ENCODE measurements around the gene PSG5.
"Not testable (repeated sequence)": the region's sequence is repeated elsewhere in the genome, so short reads cannot be mapped to it uniquely, and the experiment has no call there.

The PSG5 gene

GRCh38 chr19:43207991-43208390, 21.7 kb upstream of the PSG5 start:
- Mint-ChIP-seq H3K9me3 (peaks cover 53% of the 10 kb centered on the region), H3K4me1 (no peaks in the 10 kb centered on the region), H3K4me3 (no peak overlapping the region)

GRCh38 chr19:43207174-43207573, 20.8 kb upstream of the PSG5 start:
- not testable (repeated sequence) for H3K27ac Mint-ChIP-seq; H3K4me3 Mint-ChIP-seq; H3K27me3 Mint-ChIP-seq (ENCODE audit: low read depth, poor library complexity); H3K4me1 Mint-ChIP-seq; DNase-seq; H3K36me3 Mint-ChIP-seq (ENCODE audit: low read depth)
- peaks cover 53% of the 10 kb centered on the region for H3K9me3 Mint-ChIP-seq

More at GRCh38 chr19:43207991-43208390, 21.7 kb upstream of the PSG5 start:
- DNase-seq: no peak
- TF ChIP-seq CTCF (IDR thresholded peaks at IDR 0.05): no peak
- Mint-ChIP-seq H3K36me3 (ENCODE audit: low read depth) (no peaks in the 10 kb centered on the region), H3K27me3 (ENCODE audit: low read depth, poor library complexity) (no peaks in the 10 kb centered on the region), H3K27ac (no peak overlapping the region)

- H3K27me3 Mint-ChIP-seq (ENCODE audit: low read depth, poor library complexity); H3K4me3 Mint-ChIP-seq; H3K36me3 Mint-ChIP-seq (ENCODE audit: low read depth); H3K4me1 Mint-ChIP-seq; DNase-seq; H3K27ac Mint-ChIP-seq: not testable (repeated sequence)
- peaks cover 68% of the 10 kb centered on the region for H3K9me3 Mint-ChIP-seq
These were observed 19.3 kb upstream of the PSG5 start, which contains the start of gene PSG4 for GRCh38 chr19:43205471-43206105. Gene PSG4 (minus strand): TSS chr19:43205638. CDS start chr19:43205536, 102 bp downstream.

GRCh38 chr19:43203611-43204010, 17.3 kb upstream of the PSG5 start:
- not testable (repeated sequence) for H3K27ac Mint-ChIP-seq; H3K4me1 Mint-ChIP-seq; DNase-seq; H3K4me3 Mint-ChIP-seq; H3K36me3 Mint-ChIP-seq (ENCODE audit: low read depth); H3K27me3 Mint-ChIP-seq (ENCODE audit: low read depth, poor library complexity)
- peaks cover 62% of the 10 kb centered on the region for H3K9me3 Mint-ChIP-seq

GRCh38 chr19:43201891-43202290, 15.6 kb upstream of the PSG5 start:
- not testable (repeated sequence) for DNase-seq; H3K27ac Mint-ChIP-seq; H3K4me1 Mint-ChIP-seq; H3K27me3 Mint-ChIP-seq (ENCODE audit: low read depth, poor library complexity); H3K36me3 Mint-ChIP-seq (ENCODE audit: low read depth); H3K4me3 Mint-ChIP-seq
- peaks cover 55% of the 10 kb centered on the region for H3K9me3 Mint-ChIP-seq

GRCh38 chr19:43201337-43201801, 15.0 kb upstream of the PSG5 start:
- H3K27me3 Mint-ChIP-seq (ENCODE audit: low read depth, poor library complexity); DNase-seq; H3K4me1 Mint-ChIP-seq; H3K27ac Mint-ChIP-seq; H3K36me3 Mint-ChIP-seq (ENCODE audit: low read depth); H3K4me3 Mint-ChIP-seq: not testable (repeated sequence)
- H3K9me3 Mint-ChIP-seq: peaks cover 59% of the 10 kb centered on the region

- not testable (repeated sequence) for H3K27ac Mint-ChIP-seq; DNase-seq; H3K36me3 Mint-ChIP-seq (ENCODE audit: low read depth); H3K4me3 Mint-ChIP-seq; H3K4me1 Mint-ChIP-seq; H3K27me3 Mint-ChIP-seq (ENCODE audit: low read depth, poor library complexity)
- peaks cover 66% of the 10 kb centered on the region for H3K9me3 Mint-ChIP-seq
These were observed 12.5 kb upstream of the PSG5 start for GRCh38 chr19:43198686-43199419.

- not testable (repeated sequence) for H3K36me3 Mint-ChIP-seq (ENCODE audit: low read depth); H3K4me1 Mint-ChIP-seq; H3K4me3 Mint-ChIP-seq; DNase-seq; H3K27me3 Mint-ChIP-seq (ENCODE audit: low read depth, poor library complexity); H3K27ac Mint-ChIP-seq
- H3K9me3 Mint-ChIP-seq: peaks cover 70% of the 10 kb centered on the region
These were observed 11.5 kb upstream of the PSG5 start for GRCh38 chr19:43197666-43198397.

- H3K36me3 Mint-ChIP-seq (ENCODE audit: low read depth); H3K4me1 Mint-ChIP-seq; H3K27ac Mint-ChIP-seq; DNase-seq; H3K4me3 Mint-ChIP-seq; H3K27me3 Mint-ChIP-seq (ENCODE audit: low read depth, poor library complexity): not testable (repeated sequence)
- H3K9me3 Mint-ChIP-seq: peaks cover 72% of the 10 kb centered on the region
These were observed 8.1 kb upstream of the PSG5 start for GRCh38 chr19:43194397-43194796.

- H3K9me3 Mint-ChIP-seq: peaks cover 84% of the 10 kb centered on the region
- H3K4me3 Mint-ChIP-seq; H3K4me1 Mint-ChIP-seq; H3K27me3 Mint-ChIP-seq (ENCODE audit: low read depth, poor library complexity); H3K36me3 Mint-ChIP-seq (ENCODE audit: low read depth); DNase-seq; H3K27ac Mint-ChIP-seq: not testable (repeated sequence)
These were observed 6.2 kb upstream of the PSG5 start for GRCh38 chr19:43192381-43193155.

GRCh38 chr19:43188092-43188491, 1.8 kb upstream of the PSG5 start:
- H3K9me3 Mint-ChIP-seq: peaks cover 82% of the 10 kb centered on the region
- not testable (repeated sequence) for H3K27me3 Mint-ChIP-seq (ENCODE audit: low read depth, poor library complexity); H3K4me1 Mint-ChIP-seq; H3K27ac Mint-ChIP-seq; H3K36me3 Mint-ChIP-seq (ENCODE audit: low read depth); DNase-seq; H3K4me3 Mint-ChIP-seq

- peaks cover 73% of the 10 kb centered on the region for H3K9me3 Mint-ChIP-seq
- H3K27me3 Mint-ChIP-seq (ENCODE audit: low read depth, poor library complexity); H3K36me3 Mint-ChIP-seq (ENCODE audit: low read depth); DNase-seq; H3K4me1 Mint-ChIP-seq; H3K4me3 Mint-ChIP-seq; H3K27ac Mint-ChIP-seq: not testable (repeated sequence)
These were observed 4.2 kb downstream of the PSG5 start for GRCh38 chr19:43181869-43182771.
